ES-I3 (cell line): Measurements from ENCODE around the gene HSPA12B.
A peak's percentile ranks its signal among the peaks of the same experiment; 100 is the strongest.

ENCODE experiments used
- H3K36me3 ChIP-seq: 2 replicates; pipeline ENCODE4 v1.6.1; 2013; ENCODE audit warnings: mild to moderate bottlenecking, low read length, control low read depth, moderate library complexity; ENCODE audit not compliant: insufficient read depth
- H3K4me1 ChIP-seq: 2 replicates; pipeline ENCODE4 v1.6.1; 2013; ENCODE audit warnings: mild to moderate bottlenecking, control low read depth, low read length; ENCODE audit not compliant: insufficient read depth
- H3K9ac ChIP-seq: 2 replicates; pipeline ENCODE4 v1.6.1; 2013; ENCODE audit warnings: low read depth, mild to moderate bottlenecking, low read length, moderate library complexity
- H3K9me3 ChIP-seq: 2 replicates; pipeline ENCODE4 v1.6.1; 2013; ENCODE audit warnings: mild to moderate bottlenecking, low read length, moderate library complexity; ENCODE audit not compliant: control insufficient read depth, insufficient read depth

The HSPA12B gene, protein sequence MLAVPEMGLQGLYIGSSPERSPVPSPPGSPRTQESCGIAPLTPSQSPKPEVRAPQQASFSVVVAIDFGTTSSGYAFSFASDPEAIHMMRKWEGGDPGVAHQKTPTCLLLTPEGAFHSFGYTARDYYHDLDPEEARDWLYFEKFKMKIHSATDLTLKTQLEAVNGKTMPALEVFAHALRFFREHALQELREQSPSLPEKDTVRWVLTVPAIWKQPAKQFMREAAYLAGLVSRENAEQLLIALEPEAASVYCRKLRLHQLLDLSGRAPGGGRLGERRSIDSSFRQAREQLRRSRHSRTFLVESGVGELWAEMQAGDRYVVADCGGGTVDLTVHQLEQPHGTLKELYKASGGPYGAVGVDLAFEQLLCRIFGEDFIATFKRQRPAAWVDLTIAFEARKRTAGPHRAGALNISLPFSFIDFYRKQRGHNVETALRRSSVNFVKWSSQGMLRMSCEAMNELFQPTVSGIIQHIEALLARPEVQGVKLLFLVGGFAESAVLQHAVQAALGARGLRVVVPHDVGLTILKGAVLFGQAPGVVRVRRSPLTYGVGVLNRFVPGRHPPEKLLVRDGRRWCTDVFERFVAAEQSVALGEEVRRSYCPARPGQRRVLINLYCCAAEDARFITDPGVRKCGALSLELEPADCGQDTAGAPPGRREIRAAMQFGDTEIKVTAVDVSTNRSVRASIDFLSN

DNA sequence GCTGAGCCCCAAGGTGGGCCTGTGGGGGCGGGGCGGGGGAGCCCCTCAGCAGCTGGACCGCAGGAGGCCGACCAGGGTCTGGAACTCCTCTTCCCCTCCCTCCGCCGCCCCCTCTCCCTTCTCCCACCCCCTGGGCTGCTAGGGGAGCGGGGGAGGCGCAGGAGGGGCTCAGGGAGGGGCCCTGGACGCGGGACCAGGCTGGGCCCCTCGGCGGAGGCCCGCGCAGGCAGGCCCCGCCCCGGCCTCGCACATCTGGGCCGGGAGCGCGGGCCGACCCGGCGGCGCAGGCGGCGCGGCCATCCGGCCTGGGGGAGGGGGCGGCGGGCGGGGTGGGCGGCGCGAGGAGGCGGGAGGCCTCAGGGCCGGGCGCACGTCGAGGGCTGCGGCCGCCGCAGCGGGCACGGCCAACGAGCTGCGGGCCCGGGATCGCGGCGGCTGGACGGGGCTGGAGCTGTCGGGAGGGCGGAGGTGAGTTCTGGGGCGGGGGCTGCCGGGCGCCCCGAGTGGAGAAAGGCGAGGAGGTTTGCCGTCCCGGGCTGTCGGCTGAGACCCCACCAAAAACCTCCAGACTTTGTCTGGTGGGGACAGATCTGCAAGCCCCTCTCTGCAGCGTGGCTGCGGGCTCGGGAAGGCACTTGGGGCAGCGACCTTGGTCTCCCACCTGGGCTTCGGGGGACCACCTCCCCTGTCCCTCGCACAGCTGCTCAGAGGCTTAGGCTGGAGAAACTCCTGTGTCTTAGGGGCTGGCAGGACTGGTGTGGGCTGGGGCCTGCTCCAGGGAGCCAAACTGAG, at the start of gene HSPA12B:
TSS of gene HSPA12B (plus strand) at position 359 of the 792 bp plus-strand sequence. CDS start 5,990 bp downstream, outside the sequence.
- Histone ChIP-seq H3K4me1 (peaks cover 7% of the 10 kb centered on the region), H3K9ac (peak within 1 kb of the TSS; percentile 32), H3K9me3 (no peaks in the 10 kb centered on the region), H3K36me3 (no peaks in the 10 kb centered on the region)

DNA sequence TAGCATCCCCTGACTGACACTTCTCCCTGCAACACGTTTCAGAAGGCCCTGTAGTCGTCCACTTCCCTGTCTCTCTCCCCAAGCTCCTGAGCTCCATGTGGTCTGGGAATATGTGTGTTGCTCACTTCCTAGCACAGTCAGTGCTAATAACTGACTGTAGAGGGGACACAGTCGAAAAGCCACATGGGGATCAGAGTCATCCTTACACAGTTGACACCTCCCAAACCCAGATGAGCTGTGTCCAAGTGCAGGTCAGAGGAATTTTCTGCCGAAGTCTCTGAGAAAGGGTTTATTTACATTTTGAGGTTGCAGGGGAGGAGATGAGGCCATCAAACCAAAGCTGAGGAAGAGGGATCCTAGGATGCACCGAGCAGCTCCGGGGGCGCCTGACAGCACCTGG, 47.1 kb upstream of the HSPA12B start:
- Histone ChIP-seq H3K9ac (no peak overlapping the region), H3K9me3 (no peaks in the 10 kb centered on the region), H3K4me1 (peaks cover 20% of the 10 kb centered on the region), H3K36me3 (no peaks in the 10 kb centered on the region)

DNA sequence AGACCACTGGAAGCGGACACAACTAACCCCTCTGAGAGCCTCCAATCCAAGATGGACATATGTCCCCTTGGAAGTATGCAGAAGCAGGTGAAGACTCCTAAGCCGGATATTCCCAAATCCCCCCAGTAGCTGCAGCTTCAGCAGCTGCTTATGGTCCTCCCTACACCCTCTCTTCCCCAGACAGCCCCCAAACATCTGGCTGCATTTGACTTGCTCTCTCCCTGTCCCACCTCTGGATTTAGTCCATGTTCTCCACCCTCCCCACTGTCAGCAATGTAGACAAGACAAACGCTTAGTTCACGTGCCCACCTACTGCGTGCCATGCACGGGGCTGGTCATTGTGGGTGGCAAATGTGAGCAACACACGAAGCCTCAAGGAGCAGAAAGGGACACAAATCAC, 46.1 kb upstream of the HSPA12B start:
- Histone ChIP-seq H3K9ac (no peak overlapping the region), H3K36me3 (no peaks in the 10 kb centered on the region), H3K4me1 (peaks cover 20% of the 10 kb centered on the region), H3K9me3 (no peaks in the 10 kb centered on the region)

DNA sequence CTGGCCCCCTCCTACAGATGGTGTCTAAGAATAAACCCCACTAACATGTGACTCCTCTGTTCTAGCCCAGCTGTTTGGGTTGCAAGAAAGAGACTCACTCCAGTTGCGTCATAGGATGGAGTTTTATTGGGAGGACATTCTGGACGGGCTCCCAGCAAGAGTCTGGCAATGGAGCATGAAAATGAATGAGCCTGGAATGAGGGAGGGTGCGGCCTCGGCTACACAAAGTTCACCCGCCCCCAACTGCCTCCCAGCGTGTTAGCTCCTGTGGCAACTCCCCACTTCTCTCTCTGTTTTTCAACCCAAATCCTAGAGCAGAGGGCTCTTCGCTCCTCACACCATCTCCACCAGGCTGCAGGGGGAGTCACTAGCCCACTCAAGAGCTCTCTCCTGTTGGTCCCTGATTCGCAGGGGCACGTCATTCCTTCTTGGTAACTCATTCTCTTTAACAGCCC, 45.6 kb upstream of the HSPA12B start:
- Histone ChIP-seq H3K9me3 (no peaks in the 10 kb centered on the region), H3K4me1 (peaks cover 20% of the 10 kb centered on the region), H3K36me3 (no peaks in the 10 kb centered on the region), H3K9ac (no peak overlapping the region)

DNA sequence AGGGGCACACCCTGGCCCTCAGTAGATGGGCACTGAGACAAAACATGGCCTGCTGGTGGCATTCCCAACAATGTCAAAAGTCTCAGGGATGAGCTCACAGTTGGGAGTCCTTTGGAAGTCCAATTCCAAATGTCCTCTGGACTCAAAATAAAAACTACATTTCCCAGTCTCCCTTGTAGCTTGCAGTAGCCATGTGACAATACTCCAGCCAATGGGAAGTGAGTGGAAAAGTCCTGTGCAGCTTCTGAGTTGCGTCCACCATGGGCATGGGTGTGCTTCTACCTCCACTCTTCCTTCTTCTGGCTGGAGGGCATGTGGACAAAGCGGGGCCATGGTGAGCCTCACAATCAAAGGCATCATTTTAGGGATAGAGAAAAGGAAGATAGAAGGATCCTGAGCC, 44.8 kb upstream of the HSPA12B start:
- no peak overlapping the region for H3K9ac ChIP-seq
- peaks cover 20% of the 10 kb centered on the region for H3K4me1 ChIP-seq
- no peaks in the 10 kb centered on the region for H3K9me3 ChIP-seq
- H3K36me3 ChIP-seq = no peaks in the 10 kb centered on the region

DNA sequence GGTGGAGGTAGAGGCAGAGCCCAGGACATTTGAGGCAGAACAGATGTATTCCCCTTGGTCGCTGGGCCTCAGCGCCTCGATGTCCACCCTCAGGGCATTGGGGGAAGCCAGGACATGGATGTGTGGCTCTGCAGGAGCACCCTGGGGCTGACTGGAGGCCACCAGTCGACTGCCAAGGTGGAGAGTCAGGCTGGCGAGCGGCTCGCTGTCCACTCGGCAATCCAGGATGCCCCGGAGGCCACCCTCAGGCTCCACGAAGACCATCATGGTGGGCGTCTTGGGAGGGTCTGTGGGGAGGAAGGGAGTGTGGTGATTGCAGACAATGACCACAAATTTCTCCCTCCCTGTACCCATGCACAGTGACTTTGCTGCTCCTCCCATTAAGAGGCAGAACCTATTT, 42.5 kb upstream of the HSPA12B start:
- H3K9me3 ChIP-seq = no peaks in the 10 kb centered on the region
- peaks cover 12% of the 10 kb centered on the region for H3K4me1 ChIP-seq
- H3K9ac ChIP-seq = no peak overlapping the region
- H3K36me3 ChIP-seq = no peaks in the 10 kb centered on the region

DNA sequence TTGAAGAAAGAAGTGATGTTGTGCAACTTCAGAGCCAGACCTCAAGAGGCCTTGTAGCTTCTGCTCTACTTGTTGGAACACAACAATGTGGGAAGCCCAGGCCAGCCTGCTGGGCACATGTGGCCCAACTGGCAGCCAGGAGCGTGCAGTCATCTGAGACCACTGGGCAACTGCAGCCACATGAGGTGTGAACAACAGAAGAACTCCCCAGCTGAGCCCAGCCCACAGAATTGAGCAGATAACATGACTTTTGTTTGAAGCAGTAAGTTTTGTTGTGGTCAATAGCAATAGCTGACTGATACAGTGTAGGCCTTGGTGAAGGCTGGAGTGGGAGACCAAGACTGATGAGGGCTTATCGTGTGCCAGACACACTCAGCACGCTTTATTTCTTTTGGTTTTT, 42.1 kb upstream of the HSPA12B start:
- H3K9ac ChIP-seq = no peak overlapping the region
- H3K36me3 ChIP-seq = no peaks in the 10 kb centered on the region
- no peaks in the 10 kb centered on the region for H3K9me3 ChIP-seq
- H3K4me1 ChIP-seq = peaks cover 7% of the 10 kb centered on the region; the same call in 1 of the 2 replicates

DNA sequence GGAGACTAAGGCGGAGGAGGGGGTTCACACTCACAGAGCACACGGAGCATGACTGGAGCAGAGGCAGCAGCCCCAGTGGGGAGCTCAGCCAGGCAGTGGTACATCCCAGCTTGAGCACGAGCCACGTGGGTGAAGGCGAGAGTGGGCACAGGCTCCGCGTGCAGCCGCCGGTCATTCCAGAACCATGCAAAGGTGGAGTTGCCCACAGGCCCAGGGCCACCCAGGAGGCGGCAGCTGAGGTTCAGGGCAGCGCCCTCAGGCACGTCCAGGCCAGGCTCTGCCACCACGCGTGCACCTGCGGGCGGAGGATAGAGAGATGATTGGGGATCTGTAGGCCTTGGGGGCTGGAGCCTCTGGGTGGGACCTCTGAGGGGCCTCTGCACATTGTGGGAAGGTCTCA, 41.2 kb upstream of the HSPA12B start:
- Histone ChIP-seq H3K9me3 (no peaks in the 10 kb centered on the region), H3K9ac (no peak overlapping the region), H3K4me1 (peaks cover 6% of the 10 kb centered on the region; the same call in 1 of the 2 replicates), H3K36me3 (no peaks in the 10 kb centered on the region)

DNA sequence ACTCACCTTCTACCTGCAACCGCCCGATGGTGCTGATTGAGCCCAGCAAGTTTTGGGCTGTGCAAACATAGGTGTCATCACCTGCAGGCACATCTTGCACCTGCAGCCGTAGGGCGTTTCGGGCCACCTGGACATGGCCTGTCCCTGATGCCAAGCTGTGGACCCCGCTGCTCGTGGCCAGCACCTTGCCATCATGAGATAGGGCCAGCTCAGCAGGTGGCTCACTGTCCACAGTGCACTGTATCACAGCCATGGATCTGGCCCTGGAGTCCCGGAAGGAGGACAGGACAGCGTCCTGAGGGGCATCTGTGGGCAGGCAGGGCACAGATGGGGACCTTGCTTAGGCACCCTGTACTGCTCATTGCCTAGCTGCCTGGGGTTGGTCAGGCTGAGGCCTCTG, 40.6 kb upstream of the HSPA12B start:
- H3K4me1 ChIP-seq = peaks cover 6% of the 10 kb centered on the region; the same call in 1 of the 2 replicates
- H3K9me3 ChIP-seq = no peaks in the 10 kb centered on the region
- H3K36me3 ChIP-seq = no peaks in the 10 kb centered on the region
- no peak overlapping the region for H3K9ac ChIP-seq

DNA sequence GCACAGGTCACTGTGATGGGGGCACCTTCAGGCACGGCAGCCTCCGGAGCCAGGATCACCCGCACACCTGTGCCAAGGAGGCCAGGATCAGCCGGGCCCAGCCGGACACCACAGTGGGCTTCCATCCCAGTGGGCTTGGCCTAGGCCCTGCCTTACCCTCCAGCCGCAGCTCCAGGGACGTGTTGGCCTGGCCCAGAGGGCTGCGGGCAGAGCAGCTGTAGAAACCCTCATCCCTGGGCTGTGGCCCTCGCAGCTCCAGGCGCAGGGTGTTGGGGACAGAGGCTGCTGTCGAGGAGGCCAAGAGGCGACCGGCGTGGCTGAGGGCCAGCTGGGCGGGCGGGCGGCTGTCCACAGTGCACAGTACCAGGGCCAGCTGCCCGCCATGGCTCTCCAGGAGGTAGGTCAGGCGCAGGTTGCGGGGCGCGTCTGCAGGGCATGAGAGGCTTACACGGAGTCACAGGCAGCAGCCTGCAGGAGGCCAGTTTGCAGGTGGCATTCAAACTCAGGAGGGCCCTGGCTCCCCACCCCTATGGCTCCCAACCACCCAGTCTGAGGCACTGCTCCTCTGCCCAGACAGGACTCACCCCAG, 39.7 kb upstream of the HSPA12B start:
- no peaks in the 10 kb centered on the region for H3K4me1 ChIP-seq
- H3K36me3 ChIP-seq = no peaks in the 10 kb centered on the region
- no peaks in the 10 kb centered on the region for H3K9me3 ChIP-seq
- H3K9ac ChIP-seq = no peak overlapping the region

DNA sequence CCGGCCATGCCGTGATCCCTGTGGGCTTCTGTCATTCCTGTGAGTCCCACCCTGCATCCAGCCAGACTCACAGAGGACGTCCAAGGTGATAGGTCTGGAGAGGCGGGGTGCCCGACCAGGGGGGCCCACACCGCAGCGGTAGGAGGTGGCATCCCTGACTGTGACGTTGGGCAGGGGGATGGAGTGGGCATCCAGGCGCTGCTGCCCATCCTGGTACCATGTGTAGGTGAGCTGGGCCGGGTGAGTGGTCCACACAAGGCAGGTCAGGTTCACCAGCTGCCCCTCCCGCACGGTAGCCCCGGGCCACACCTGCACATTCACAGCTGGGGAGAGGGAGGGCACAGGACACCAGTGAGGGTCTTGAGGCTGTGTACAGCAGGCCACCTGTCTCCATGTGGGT, 39.1 kb upstream of the HSPA12B start:
- H3K4me1 ChIP-seq = no peaks in the 10 kb centered on the region
- H3K9me3 ChIP-seq = no peaks in the 10 kb centered on the region
- H3K36me3 ChIP-seq = no peaks in the 10 kb centered on the region
- H3K9ac ChIP-seq = no peak overlapping the region

DNA sequence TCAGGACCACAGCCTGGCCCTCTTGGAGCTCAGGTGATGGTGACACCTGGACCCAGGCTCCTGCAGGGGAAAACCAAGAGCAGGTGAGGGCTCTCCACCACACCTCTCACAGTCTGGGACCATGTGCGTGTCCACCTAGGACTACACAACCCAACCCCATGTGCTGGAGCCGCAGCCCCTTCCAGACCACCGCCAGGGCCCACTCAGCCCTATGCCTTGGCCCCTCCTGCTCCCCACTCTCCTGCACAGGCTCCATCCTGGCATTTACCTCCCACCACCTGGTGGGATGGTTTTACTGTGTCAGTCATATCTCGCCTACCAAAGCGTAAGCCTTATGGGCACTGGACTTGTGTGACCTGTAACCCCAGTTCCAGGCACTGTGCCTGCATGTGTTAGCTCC, 37.6 kb upstream of the HSPA12B start:
- no peaks in the 10 kb centered on the region for H3K9me3 ChIP-seq
- no peaks in the 10 kb centered on the region for H3K4me1 ChIP-seq
- H3K36me3 ChIP-seq = no peaks in the 10 kb centered on the region
- no peak overlapping the region for H3K9ac ChIP-seq

DNA sequence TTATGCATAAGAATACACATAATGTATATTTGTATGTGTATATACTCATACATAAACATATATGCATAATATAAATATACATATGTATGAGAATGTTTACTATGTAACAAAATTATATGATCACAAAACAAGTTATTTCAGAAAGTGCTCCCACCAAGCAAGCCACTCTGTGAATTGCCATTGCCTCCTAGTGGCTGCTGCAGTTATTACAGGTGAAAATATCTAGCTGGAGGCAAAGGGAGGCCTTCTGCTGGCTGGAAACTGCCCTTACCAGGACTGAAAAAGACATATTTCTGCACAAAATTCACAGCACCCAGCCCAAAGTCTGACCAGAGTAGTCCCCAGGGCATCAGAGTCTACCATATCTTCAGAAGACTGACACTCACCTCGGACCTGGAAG, 36.3 kb upstream of the HSPA12B start:
- no peaks in the 10 kb centered on the region for H3K36me3 ChIP-seq
- no peaks in the 10 kb centered on the region for H3K4me1 ChIP-seq
- no peaks in the 10 kb centered on the region for H3K9me3 ChIP-seq
- H3K9ac ChIP-seq = no peak overlapping the region
